Measurements from ENCODE around the gene PKDREJ. TPM values are rescaled to one million over a fixed set of nuclear protein-coding genes. Genes with fewer than 3 reads are reported as not detected.

Gene PKDREJ
- total RNA-seq, 2 experiments from 2014 or later, result not detected

- intact Hi-C loops (cut with micrococcal nuclease), result loop anchor here (2.0 kb wide), 1 partner anchor 31 kb away; the partner anchor contains the start of gene CDPF1
- Mint-ChIP-seq H3K36me3 (peaks cover 29% of the 10 kb centered on the region), H3K9me3 (no peaks in the 10 kb centered on the region), H3K27ac (no peak overlapping the region), H3K4me1 (ENCODE audit: low read depth) (peaks cover 15% of the 10 kb centered on the region), H3K27me3 (no peaks in the 10 kb centered on the region), H3K4me3 (no peak overlapping the region)
- peak; percentile 18 for DNase-seq
- POLR2A ChIA-PET, result no interaction called here
- CTCF ChIA-PET, result no interaction called here
Measured at GRCh38 chr22:46219636-46220035, 43.5 kb downstream of the PKDREJ start.

- Mint-ChIP-seq H3K27ac (no peak overlapping the region), H3K4me1 (ENCODE audit: low read depth) (peaks cover 15% of the 10 kb centered on the region), H3K36me3 (peaks cover 43% of the 10 kb centered on the region), H3K9me3 (peaks cover 5% of the 10 kb centered on the region), H3K27me3 (no peaks in the 10 kb centered on the region), H3K4me3 (no peak overlapping the region)
- POLR2A ChIA-PET, result no interaction called here
- CTCF ChIA-PET, result no interaction called here
- DNase-seq, result no peak
- intact Hi-C loops (cut with micrococcal nuclease), result no loop called here
Measured at GRCh38 chr22:46214616-46215015, 48.5 kb downstream of the PKDREJ start.

- Mint-ChIP-seq H3K36me3 (peaks cover 44% of the 10 kb centered on the region), H3K4me1 (ENCODE audit: low read depth) (peaks cover 12% of the 10 kb centered on the region), H3K27me3 (no peaks in the 10 kb centered on the region), H3K4me3 (no peak overlapping the region), H3K27ac (no peak overlapping the region), H3K9me3 (peaks cover 10% of the 10 kb centered on the region)
- DNase-seq, result no peak
- intact Hi-C loops (cut with micrococcal nuclease), result no loop called here
- POLR2A ChIA-PET, result no interaction called here
- CTCF ChIA-PET, result no interaction called here
Measured at GRCh38 chr22:46214149-46214548, 49.0 kb downstream of the PKDREJ start.

GRCh38 chr22:46213052-46213451, 50.1 kb downstream of the PKDREJ start:
- CTCF ChIA-PET, result interaction anchor here (1.1 kb wide), 1 partner anchor 30 kb away, joined by 3 read pairs; no protein-coding TSS in a partner anchor
- H3K36me3 Mint-ChIP-seq, result peaks cover 50% of the 10 kb centered on the region
- H3K4me1 Mint-ChIP-seq (ENCODE audit: low read depth), result peaks cover 12% of the 10 kb centered on the region
- DNase-seq, result peak; percentile 40
- H3K9me3 Mint-ChIP-seq, result peaks cover 18% of the 10 kb centered on the region
- intact Hi-C loops (cut with micrococcal nuclease), result loop anchor here (2.0 kb wide), 1 partner anchor 38 kb away; the partner anchor contains the start of gene CDPF1
- no peak overlapping the region for H3K27ac Mint-ChIP-seq
- POLR2A ChIA-PET, result no interaction called here
- no peak overlapping the region for H3K4me3 Mint-ChIP-seq
- no peaks in the 10 kb centered on the region for H3K27me3 Mint-ChIP-seq

GRCh38 chr22:46212195-46212594, 50.9 kb downstream of the PKDREJ start:
- H3K36me3 Mint-ChIP-seq, result peaks cover 49% of the 10 kb centered on the region
- ChIA-PET CTCF (interaction anchor here (0.6 to 1.1 kb wide), 2 partner anchors 17 to 30 kb away, joined by 3 read pairs; no protein-coding TSS in a partner anchor), POLR2A (no interaction called here)
- intact Hi-C loops (cut with micrococcal nuclease), result loop anchor here (2.0 kb wide), 1 partner anchor 39 kb away; the partner anchor contains the start of gene CDPF1
- H3K9me3 Mint-ChIP-seq, result peaks cover 18% of the 10 kb centered on the region
- H3K4me3 Mint-ChIP-seq, result no peak overlapping the region
- peak; percentile 38 for DNase-seq
- peaks cover 12% of the 10 kb centered on the region for H3K4me1 Mint-ChIP-seq (ENCODE audit: low read depth)
- no peak overlapping the region for H3K27ac Mint-ChIP-seq
- no peaks in the 10 kb centered on the region for H3K27me3 Mint-ChIP-seq

GRCh38 chr22:46209262-46209661, 53.9 kb downstream of the PKDREJ start:
- Mint-ChIP-seq H3K9me3 (peaks cover 18% of the 10 kb centered on the region), H3K4me1 (ENCODE audit: low read depth) (peaks cover 12% of the 10 kb centered on the region), H3K27ac (no peak overlapping the region), H3K4me3 (no peak overlapping the region), H3K27me3 (no peaks in the 10 kb centered on the region), H3K36me3 (peaks cover 49% of the 10 kb centered on the region)
- intact Hi-C loops (cut with micrococcal nuclease), result no loop called here
- ChIA-PET POLR2A (no interaction called here), CTCF (no interaction called here)
- no peak for DNase-seq

Other genes with a start within 250 kb of the PKDREJ start
- 10 to 100 TPM; 11.1 to 13.3 TPM for gene PPARA, start 112.8 kb downstream of the PKDREJ start, total RNA-seq
- 1 to 10 TPM; 6.8 to 8.2 TPM for gene CDPF1, start 13.1 kb downstream of the PKDREJ start, total RNA-seq
- 1 to 10 TPM; 8.7 to 9.4 TPM for gene TTC38, start 4.7 kb upstream of the PKDREJ start, total RNA-seq
- 10 to 100 TPM; 39.9 to 42.6 TPM for gene GTSE1, start 33.5 kb upstream of the PKDREJ start, total RNA-seq
- gene TRMU, start 72.4 kb upstream of the PKDREJ start, total RNA-seq, result 10 to 100 TPM; 61.3 to 63.2 TPM